T-helper 1 cell (primary cell): ENCODE measurements around the gene SLC39A13.

Source experiments
- DNase-seq, 5 donors: peaks; one replicate each; pipeline ENCODE4 v3.0.0-alpha.2; 2012 to 2020
- total RNA-seq, 4 donors: gene quantifications; one replicate each; lab custom pipeline; 2026; lab: John Stamatoyannopoulos, UW

SLC39A13 gene
- total RNA-seq, result 22.7 to 36.7 (median 28.9) reads per million in 4 donors

DNA sequence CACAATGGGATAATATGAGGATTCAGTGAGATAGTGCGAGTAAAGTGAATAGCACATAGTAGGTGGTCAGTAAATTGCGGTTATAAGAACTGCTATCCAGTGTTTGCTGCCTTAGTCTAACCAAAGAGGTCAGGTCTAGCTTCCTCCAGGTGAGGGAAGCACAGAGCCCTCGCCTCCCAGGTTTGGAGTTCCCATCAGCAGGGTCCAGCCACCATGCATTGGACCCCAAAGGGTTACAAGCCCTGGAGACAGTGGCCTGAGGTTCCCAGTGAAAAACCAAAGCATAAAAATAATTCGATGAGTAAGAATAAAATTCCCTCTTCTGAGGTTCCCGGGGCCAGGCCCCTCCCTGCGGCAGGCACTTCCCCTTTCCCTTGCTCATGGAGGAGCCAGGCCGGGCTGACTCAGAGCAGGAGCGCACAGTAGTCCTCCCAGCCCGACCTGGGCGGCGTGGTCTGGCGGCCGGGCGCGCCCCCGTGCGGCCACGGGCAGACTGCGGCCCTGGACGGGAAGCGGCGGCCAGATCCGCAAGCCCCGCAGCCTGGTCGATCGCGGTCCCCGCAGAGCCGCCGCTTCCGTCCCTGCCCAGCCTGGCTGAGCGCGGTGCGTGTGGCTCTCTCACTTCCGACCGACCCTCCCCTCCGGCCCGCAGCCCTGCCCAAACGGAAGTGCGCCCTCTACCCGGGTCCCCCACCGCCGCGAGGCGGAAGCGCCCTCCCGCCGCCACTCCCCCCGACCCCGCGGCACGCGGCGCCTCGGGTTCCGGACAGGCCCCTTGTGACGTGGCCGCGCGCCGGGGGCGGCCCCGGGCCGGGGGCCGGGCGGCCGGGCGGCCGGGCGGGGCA is at the start of gene SLC39A13:
Gene SLC39A13 (plus strand): TSS at position 845 of the 845 bp plus-strand sequence. CDS start 1,505 bp downstream, outside the sequence.
- DNase-seq, result peak; percentile 83 to 93 (median 85)

DNA sequence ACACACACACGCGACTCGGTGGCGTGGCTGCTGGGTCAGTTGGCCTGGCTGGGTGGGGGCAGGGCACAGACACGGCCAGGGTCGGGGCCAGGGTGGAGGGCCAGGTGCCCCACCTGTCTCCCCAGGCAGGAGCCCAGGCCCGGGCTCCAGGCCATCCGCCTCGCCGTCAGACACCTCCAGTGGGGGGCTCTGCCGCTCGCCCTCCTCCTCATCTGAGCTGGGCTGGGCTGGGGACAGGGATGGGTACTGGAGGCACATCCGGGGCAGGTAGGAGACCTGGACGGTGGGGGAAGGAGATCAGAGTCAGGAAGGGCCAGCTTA is 49.7 kb upstream of the SLC39A13 start:
- no peak for DNase-seq

DNA sequence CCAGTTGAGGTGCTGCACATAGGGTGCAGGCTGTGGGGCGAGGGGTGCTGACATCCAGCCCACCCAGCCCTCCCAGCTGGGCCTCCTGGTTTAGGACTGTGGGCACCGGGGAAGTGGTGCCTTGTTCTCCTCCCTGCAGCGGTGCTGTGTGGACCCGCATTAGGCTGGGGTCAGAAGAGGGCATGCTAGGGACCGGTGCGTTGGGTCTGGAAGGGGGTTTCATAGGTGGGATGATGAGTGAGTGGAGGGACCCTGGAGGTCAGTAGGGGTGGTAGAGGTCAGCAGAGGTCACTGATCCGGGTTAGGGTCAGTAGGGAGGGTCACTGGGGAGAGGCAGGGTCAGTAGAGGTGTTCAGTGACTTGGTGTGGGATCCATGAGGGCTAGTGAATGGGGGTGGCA is 49.2 kb upstream of the SLC39A13 start:
- no peak for DNase-seq

GRCh38 chr11:47359586-47359985 is 48.8 kb upstream of the SLC39A13 start:
- DNase-seq, result peak in 1 of 5 donors; percentile 50

- no peak for DNase-seq
Observed at GRCh38 chr11:47360341-47360740, 48.0 kb upstream of the SLC39A13 start.

DNA sequence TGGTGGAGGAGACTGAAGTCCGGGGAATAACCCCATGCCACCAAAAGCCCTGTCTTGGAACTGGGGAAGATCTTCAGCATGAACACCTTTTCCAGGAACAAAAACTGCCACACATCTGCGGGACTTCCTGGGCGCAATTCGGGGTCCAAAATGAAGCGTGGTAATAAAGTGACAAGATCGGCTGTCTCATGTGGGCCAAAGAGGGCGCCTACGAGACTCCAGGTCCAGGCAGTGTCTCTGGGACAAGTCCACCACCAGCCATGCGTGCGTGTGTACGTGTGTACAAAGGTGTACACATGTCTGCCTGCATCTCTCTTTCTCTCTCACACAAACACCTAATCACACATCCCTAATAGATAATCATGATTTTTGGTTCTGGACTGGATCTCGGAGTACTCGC is 47.0 kb upstream of the SLC39A13 start:
- DNase-seq, result no peak

- no peak for DNase-seq
Observed at GRCh38 chr11:47366020-47366490, 42.3 kb upstream of the SLC39A13 start.

GRCh38 chr11:47369676-47370075 is 38.7 kb upstream of the SLC39A13 start:
- no peak for DNase-seq

GRCh38 chr11:47372422-47372821 is 36.0 kb upstream of the SLC39A13 start:
- no peak for DNase-seq

DNA sequence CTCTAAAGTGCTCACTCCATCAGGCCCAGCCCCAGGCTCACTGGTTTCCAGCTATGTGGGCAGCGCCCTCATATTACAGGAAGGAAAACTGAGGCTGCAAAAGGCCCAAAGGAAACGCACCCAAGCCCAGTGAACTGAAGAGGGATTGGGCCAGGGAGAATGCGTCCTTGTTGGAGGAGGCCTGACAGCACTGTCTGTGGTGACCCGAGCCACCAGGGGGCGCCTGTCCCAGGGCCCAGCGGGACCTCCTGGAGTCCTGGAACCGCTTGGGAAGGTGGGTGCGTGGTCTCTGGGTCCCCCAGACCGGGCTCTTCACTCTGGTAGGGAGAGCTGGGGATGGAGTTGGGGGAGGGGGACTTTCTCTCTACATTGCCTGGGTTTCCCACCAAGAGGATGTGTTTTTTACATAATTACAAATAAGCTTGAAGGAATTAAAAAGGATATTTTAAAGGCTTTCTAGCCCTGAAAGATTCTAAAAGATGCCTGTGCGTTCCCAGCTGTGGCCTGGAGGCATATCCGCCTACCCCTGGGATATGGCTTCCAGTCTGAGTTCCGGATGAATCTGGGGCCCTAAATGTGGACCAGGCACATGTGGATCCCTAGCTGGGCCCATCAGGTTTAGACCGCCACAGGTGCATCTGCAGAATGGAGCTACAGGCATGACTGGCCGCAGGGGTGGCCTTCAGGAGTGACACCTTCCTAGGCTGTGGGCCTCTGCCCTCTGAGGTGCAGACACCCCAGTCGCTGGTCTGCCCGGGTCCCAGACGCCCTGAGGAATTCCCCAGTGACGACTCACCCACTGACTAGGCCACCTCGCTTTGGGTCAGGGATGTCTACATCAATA is 34.3 kb upstream of the SLC39A13 start:
- peak; percentile 71 to 84 (median 77) for DNase-seq

DNA sequence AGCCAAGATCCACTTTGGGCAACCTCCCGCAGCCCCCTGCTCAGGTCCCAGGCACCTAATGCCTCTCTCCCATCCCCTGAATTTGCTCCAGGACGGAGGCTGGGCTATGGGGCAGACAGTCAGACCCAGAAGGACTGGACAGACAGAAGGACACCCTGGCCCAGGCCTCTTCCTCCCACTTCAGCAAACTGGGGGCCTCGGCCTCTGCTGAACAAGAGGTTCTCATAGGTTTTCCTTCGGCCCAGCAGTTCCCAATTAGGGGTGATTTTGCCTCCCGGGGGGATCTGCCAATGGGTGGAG is 33.7 kb upstream of the SLC39A13 start:
- no peak for DNase-seq

GRCh38 chr11:47375020-47375419 is 33.4 kb upstream of the SLC39A13 start:
- DNase-seq, result no peak

GRCh38 chr11:47375546-47376085 is 32.8 kb upstream of the SLC39A13 start:
- no peak for DNase-seq

GRCh38 chr11:47376107-47376524 is 32.3 kb upstream of the SLC39A13 start:
- DNase-seq, result no peak

GRCh38 chr11:47376525-47377371 is 31.6 kb upstream of the SLC39A13 start:
- DNase-seq, result no peak

GRCh38 chr11:47377571-47378009 is 30.8 kb upstream of the SLC39A13 start:
- DNase-seq, result no peak

GRCh38 chr11:47378010-47378835 is 30.2 kb upstream of the SLC39A13 start, which contains the start of gene SPI1:
Gene SPI1 (minus strand): TSS chr11:47378547. CDS start chr11:47378353, 194 bp downstream.
- no peak for DNase-seq

GRCh38 chr11:47378836-47379170 is 29.6 kb upstream of the SLC39A13 start:
- no peak for DNase-seq

- DNase-seq, result no peak
Observed at GRCh38 chr11:47379317-47379716, 29.1 kb upstream of the SLC39A13 start.

- no peak for DNase-seq
Observed at GRCh38 chr11:47380078-47380477, 28.3 kb upstream of the SLC39A13 start.

- no peak for DNase-seq
Observed at GRCh38 chr11:47383071-47383470, 25.3 kb upstream of the SLC39A13 start.

- DNase-seq, result no peak
Observed at GRCh38 chr11:47384498-47384897, 23.9 kb upstream of the SLC39A13 start.
